HG03196 (cell line): ENCODE data around the gene ANKRD36.
"Not testable (repeated sequence)": the region's sequence is repeated elsewhere in the genome, so short reads cannot be mapped to it uniquely, and the experiment has no call there.

Experiments
- ATAC-seq: cut with Tn5 transposase; IDR thresholded peaks from one replicate; pipeline ENCODE4 v1.9.1; 2021; ENCODE audit not compliant: unreplicated experiment

Gene ANKRD36

DNA sequence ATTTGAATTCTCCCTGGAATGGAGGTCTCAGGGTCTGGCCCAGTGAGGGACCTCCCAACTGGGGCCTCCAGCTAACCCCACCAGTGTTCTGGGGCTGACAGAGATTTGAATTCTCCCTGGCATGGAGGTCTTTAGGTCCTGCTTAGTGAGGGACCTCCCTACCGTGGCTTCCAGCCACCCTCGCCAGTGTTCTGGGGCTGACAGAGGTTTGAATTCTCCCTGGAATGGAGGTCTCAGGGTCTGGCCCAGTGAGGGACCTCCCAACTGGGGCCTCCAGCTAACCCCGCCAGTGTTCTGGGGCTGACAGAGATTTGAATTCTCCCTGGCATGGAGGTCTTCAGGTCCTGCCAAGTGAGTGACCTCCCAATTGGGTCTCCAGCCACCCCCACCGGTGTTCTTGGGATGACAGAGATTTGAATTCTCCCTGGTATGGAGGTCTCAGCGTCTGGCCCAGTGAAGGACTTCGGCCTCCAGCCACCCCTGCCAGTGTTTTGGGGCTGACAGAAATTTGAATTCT, 155.2 kb downstream of the ANKRD36 start:
- ATAC-seq, result not testable (repeated sequence)

DNA sequence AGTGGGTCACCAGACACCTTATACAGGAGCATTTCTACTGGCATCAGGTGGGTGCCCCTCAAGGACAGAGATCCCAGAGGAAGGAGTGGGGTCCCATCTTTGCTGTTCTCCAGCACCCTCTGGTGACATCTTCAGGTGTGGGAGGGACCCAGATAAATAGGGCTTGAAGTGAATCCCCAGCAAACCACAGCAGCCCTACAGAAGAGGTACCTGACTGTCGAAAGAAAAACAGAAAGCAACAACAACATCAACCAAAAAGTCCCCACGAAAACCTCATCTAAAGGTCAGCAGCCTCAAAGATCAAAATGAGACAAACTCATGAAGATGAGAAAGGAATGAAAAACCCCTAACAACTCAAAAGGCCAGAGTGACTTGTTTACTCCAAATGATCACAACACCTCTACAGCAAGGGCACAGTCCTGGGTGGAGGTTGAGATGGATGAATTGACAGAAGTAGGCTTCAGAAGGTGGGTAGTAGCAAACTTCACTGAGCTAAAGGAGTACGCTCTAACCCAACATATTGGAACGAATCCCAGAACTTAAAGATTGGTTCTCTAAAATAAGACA, 163.4 kb downstream of the ANKRD36 start:
- ATAC-seq, result not testable (repeated sequence)

DNA sequence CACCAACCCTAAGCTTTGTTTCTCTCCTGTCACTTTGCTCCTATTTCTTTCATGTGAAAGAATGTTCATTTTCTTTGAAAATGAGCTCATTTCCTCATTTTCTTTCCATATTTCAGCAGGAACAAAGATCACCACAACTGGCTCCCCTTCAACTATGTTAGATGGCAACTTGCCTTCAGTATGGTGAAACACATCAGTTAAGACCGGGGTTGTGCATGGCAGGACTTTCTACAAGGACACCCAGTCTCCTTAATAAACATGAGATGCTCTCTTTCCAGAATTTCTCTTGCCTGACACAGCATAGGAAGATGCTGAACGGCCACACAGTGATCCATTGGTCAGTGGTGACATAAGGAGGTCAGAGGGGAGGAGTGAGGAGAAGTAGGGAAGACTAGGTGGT, 172.2 kb downstream of the ANKRD36 start:
- ATAC-seq, result not testable (repeated sequence)

- not testable (repeated sequence) for ATAC-seq
Measured at GRCh38 chr2:97293687-97294086, 180.7 kb downstream of the ANKRD36 start.
